Subcutaneous adipose tissue (tissue), 4 donors: Measurements from ENCODE around the gene ABCG2. TPM values are rescaled to one million over a fixed set of nuclear protein-coding genes. Genes with fewer than 3 reads are reported as not detected.

ENCODE experiments used
- CTCF ChIP-seq: fragments of 450-650 bp; IDR thresholded peaks from one replicate; pipeline ENCODE4 v1.5.1; 2016; ENCODE audit warnings: low read depth, mild to moderate bottlenecking, control low read depth, antibody characterized with exemption, moderate library complexity
- total RNA-seq, 4 donors: library from RNA; depleted of rRNA; stranded (reverse); fragments of >200 nt; gene quantifications; one replicate each; pipeline ENCODE4 v1.1.0, GENCODE V29; 2016

The ABCG2 gene
- total RNA-seq, result 10 to 100 TPM in 1 of 4 donors, 1 to 10 TPM in 3; 4.9 to 12.4 (median 5.9) TPM

- no peak for TF ChIP-seq CTCF
Observed at GRCh38 chr4:88158489-88159228, at the start of gene ABCG2. Gene ABCG2 (minus strand): TSS chr4:88158639. CDS start chr4:88139995, 18,644 bp downstream.

- TF ChIP-seq CTCF, result no peak
Observed at GRCh38 chr4:88208156-88208555, 49.7 kb upstream of the ABCG2 start.

GRCh38 chr4:88207171-88207570 lies 48.7 kb upstream of the ABCG2 start:
- no peak for TF ChIP-seq CTCF

DNA sequence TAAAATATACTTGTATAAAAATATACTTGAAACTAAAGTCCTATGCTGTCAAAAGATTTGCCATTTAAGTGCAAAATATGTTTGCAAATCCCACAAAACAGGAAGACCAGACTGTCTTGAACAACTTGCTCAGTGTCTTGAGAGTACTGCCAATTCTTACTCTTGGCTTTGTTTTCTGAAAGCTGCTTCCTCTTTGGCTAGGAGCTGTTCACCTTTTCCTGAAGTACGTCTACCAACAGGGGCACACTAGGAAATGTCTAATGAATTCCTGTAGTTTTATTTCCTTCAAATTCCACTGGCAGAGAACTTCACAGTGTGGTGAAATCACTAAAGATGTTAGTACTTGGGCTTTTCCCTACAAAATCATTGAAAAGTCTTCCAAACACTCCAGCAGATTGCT lies 46.4 kb upstream of the ABCG2 start:
- no peak for TF ChIP-seq CTCF

GRCh38 chr4:88202443-88202842 lies 44.0 kb upstream of the ABCG2 start:
- TF ChIP-seq CTCF, result no peak

DNA sequence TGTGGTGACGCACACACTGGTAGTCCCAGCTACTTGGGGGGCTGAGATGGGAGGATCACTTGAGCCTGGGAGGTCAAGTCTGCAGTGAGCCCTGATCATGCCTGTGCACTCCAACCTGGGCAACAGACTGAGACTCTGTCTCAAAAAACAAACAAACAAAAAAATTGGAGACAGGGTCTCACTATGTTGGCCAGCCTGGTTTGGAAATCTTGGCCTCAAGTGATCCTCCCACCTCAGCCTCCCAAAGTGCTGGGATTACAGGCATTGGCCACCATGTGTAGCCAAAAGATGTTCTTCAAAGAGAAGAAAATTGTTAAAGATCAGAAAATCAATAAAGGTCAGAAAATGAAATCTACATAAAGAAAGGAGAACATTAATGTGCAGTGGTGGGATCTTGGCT lies 41.7 kb upstream of the ABCG2 start:
- TF ChIP-seq CTCF, result no peak

- TF ChIP-seq CTCF, result no peak
Observed at GRCh38 chr4:88196523-88197185, 38.2 kb upstream of the ABCG2 start.
